ENCODE data around the gene TSPAN9.

GRCh38 chr12:3032770-3033538 is 44.2 kb upstream of the TSPAN9 start:
- no peak for TF ChIP-seq ZBTB33 (IDR thresholded peaks at IDR 0.05)
- no peak for TF ChIP-seq CTCF (IDR thresholded peaks at IDR 0.05; ENCODE audit: low read depth, low read length, missing input control)

Data from liver (tissue), 2 donors.